K562 (cell line): ENCODE results near the gene NDUFA7. TPM values are rescaled to one million over a fixed set of nuclear protein-coding genes. Genes with fewer than 3 reads are reported as not detected.

ENCODE experiments used
- E2F3 ChIP-seq: fragments of 250-450 bp; sonication (Bioruptor Pico); IDR thresholded peaks from 2 replicates; pipeline ENCODE4 v1.4.0; 2020; ENCODE audit warnings: mild to moderate bottlenecking
- HDAC1 ChIP-seq, 2 experiments: fragments of 450-650 bp; IDR thresholded peaks; 2 replicates each; pipeline ENCODE4 v1.6.1; 2016 to 2017; ENCODE audit warnings: inconsistent platforms in 1 of 2, mild to moderate bottlenecking in 1 of 2, moderate library complexity in 1 of 2
- KLF1 ChIP-seq: fragments of 450-650 bp; IDR thresholded peaks from 2 replicates; pipeline ENCODE4 v1.6.1; 2016; ENCODE audit warnings: missing genetic modification characterization, missing compliant biosample characterization
- NELFE ChIP-seq: IDR thresholded peaks from 2 replicates; pipeline ENCODE4 v1.6.1; 2011; ENCODE audit warnings: mild to moderate bottlenecking; ENCODE audit not compliant: insufficient read depth, insufficient read length
- PHB ChIP-seq: fragments of 250-450 bp; sonication (Bioruptor Pico); IDR thresholded peaks from 2 replicates; pipeline ENCODE4 v1.5.0; 2021
- PHF20 ChIP-seq: fragments of 450-650 bp; IDR thresholded peaks from 2 replicates; pipeline ENCODE4 v1.6.1; 2018; ENCODE audit not compliant: partially characterized antibody
- PML ChIP-seq: IDR thresholded peaks from 2 replicates; pipeline ENCODE4 v1.6.1; 2012; ENCODE audit warnings: low read length, inconsistent platforms
- POLR3G ChIP-seq: IDR thresholded peaks from 2 replicates; pipeline ENCODE4 v1.6.1; 2011; ENCODE audit not compliant: insufficient read length, insufficient replicate concordance; ENCODE audit errors: extremely low read depth
- SAFB ChIP-seq: fragments of 200-400 bp; formaldehyde crosslinking; IDR thresholded peaks from 2 replicates; pipeline ENCODE4 v1.6.1; 2017; ENCODE audit warnings: low read depth, low read length, borderline replicate concordance
- SIN3B ChIP-seq: fragments of 450-650 bp; IDR thresholded peaks from 2 replicates; pipeline ENCODE4 v1.6.1; 2017; ENCODE audit warnings: low read depth, mild to moderate bottlenecking, moderate library complexity
- SMARCC2 ChIP-seq: fragments of 450-650 bp; IDR thresholded peaks from 2 replicates; pipeline ENCODE4 v1.6.1; 2017; ENCODE audit warnings: antibody characterized with exemption, moderate library complexity, mild to moderate bottlenecking, low read depth
- STAT5A ChIP-seq: IDR thresholded peaks from 2 replicates; pipeline ENCODE4 v1.6.1; 2012; ENCODE audit warnings: low read length, inconsistent platforms, borderline replicate concordance
- TAF15 ChIP-seq: fragments of 200-400 bp; formaldehyde crosslinking; IDR thresholded peaks from 2 replicates; pipeline ENCODE4 v1.6.1; 2017; ENCODE audit warnings: mild to moderate bottlenecking, low read depth, low read length, moderate library complexity
- TCF7 ChIP-seq: sonication (generic); IDR thresholded peaks from 2 replicates; pipeline ENCODE4 v1.6.1; 2016; ENCODE audit warnings: antibody characterized with exemption, borderline replicate concordance
- TEAD1 ChIP-seq, 2 experiments: fragments of 450-650 bp in 1 of 2; sonication (generic) in 1 of 2; formaldehyde crosslinking; IDR thresholded peaks; 2 replicates each; pipeline versions ENCODE4 v1.4.0 to v1.8.0; 2020 to 2022; ENCODE audit warnings: mild to moderate bottlenecking in 2 of 2, missing genetic modification reagents in 1 of 2
- THRAP3 ChIP-seq: fragments of 450-650 bp; IDR thresholded peaks from 2 replicates; pipeline ENCODE4 v1.6.1; 2016; ENCODE audit warnings: mild to moderate bottlenecking, inconsistent platforms, borderline replicate concordance
- ZFX ChIP-seq: sonication (generic); formaldehyde crosslinking; IDR thresholded peaks from 2 replicates; pipeline ENCODE4 v1.8.0; 2022; ENCODE audit warnings: mild to moderate bottlenecking, missing genetic modification reagents, moderate library complexity
- ZNF707 ChIP-seq: fragments of 250-450 bp; sonication (Bioruptor Pico); conservative IDR thresholded peaks from 2 replicates; pipeline ENCODE4 v1.8.0; 2022; ENCODE audit warnings: inconsistent platforms, mild to moderate bottlenecking, moderate library complexity
- polyA plus RNA-seq, 8 experiments: library from polyadenylated mRNA; depleted of rRNA in 4 of 8; stranded (reverse) in 5 of 8; unstranded in 3 of 8; fragments of >200 nt; fragmentation: Nextera tagmentation in 2 of 8; fragmentation: Illumina TruSeq in 1 of 8; extraction: Ambion mirVana in 2 of 8; extraction: Trizol in 1 of 8; gene quantifications; 2 replicates each; pipeline versions ENCODE4 v1.2.1 to v1.2.3, GENCODE V29; 2011 to 2014; ENCODE audit warnings: inconsistent platforms in 1 of 8, missing spikeins in 1 of 8
- total RNA-seq, 7 experiments: library from RNA; depleted of rRNA in 6 of 7; stranded (reverse); fragments of >200 nt in 6 of 7; fragmentation: Illumina TruSeq in 2 of 7; extraction: Trizol in 2 of 7; gene quantifications; 2 replicates each; pipeline versions ENCODE4 v1.2.1 to v1.2.3, GENCODE V29; 2011 to 2021; ENCODE audit warnings: low replicate concordance in 1 of 7
- TF ChIP-seq, protein P1 (sequence below): sonication (generic); formaldehyde crosslinking; IDR thresholded peaks from 2 replicates; pipeline ENCODE4 v1.8.0; 2022; ENCODE audit warnings: missing genetic modification reagents, mild to moderate bottlenecking, borderline replicate concordance
- TF ChIP-seq, protein P2 (sequence below): sonication (generic); formaldehyde crosslinking; IDR thresholded peaks from 2 replicates; pipeline ENCODE4 v1.8.0; 2022; ENCODE audit warnings: missing genetic modification reagents, mild to moderate bottlenecking, borderline replicate concordance
- TF ChIP-seq, protein P3 (sequence below), 2 experiments: fragments of 450-650 bp; IDR thresholded peaks; 2 replicates each; pipeline ENCODE4 v1.6.1; 2016
- TF ChIP-seq, protein P4 (sequence below): sonication (generic); formaldehyde crosslinking; IDR thresholded peaks from 2 replicates; pipeline ENCODE4 v1.8.0; 2023; ENCODE audit warnings: mild to moderate bottlenecking, missing genetic modification reagents

The NDUFA7 gene
- total and polyA plus RNA-seq, 9 of the 15 experiments (the other 6 are each of a cell fraction or from before 2014, with no cell fraction given) = 70.8 to 348 (median 142) TPM

DNA sequence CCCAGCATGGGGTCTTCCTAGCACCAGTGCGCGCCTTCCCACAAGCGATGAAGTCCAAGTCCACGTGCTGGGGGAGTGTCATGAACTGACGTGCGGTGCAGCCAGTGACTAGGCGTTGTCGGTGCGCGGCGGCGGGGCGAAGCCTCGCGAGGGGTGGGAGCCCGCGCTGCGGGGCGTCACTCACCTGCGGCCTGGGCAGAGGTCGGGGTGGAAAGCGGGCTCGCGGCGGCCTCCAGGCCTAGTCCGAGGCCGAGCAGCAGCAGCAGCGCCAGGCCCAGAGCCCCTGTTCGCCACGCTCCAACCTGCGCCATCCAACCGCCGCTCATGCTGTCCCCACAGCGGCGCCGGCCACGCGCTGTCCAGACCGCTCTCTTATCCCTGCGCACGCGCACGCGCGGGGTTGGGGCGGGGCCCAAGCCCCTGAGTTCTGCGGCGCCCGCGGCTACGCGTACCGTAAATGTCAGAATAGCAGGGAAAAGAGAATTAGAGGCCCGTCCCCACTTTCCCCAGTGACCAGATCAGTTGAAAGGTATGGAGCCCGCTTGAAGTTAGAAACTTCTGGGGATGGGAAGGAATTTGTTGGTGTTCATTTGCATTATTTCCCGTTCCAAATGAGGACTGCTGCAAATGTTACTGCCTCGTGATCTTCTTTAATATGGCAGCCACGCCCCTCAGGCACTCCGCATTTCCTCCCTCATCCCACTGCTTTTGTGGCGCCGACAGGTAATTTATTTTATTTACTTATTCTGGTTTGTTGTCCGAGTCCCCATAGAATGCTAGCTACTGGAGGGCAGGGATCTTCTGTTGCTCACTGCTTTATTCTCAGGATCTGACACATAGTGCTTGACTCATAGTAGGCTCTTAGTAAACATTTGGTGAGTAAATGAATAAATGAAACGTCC lies 13.0 kb downstream of the NDUFA7 start, which contains the start of gene CD320 (continued):
- TF ChIP-seq E2F3 (CRISPR knock-in tag) (peak; percentile 93), TEAD1 (CRISPR knock-in tag; IDR thresholded peaks at IDR 0.05) (peak in 1 of 2 experiments; percentile 25; a peak in 2 of 4 replicates), HDAC1 (IDR thresholded peaks at IDR 0.05) (peak in 1 of 2 experiments; percentile 96; a peak in 2 of 4 replicates), STAT5A (no peak), SMARCC2 (no peak), PHF20 (no peak), TCF7 (0 out of 2 replicates have a peak, but pooled peaks have one; percentile 33), SAFB (peak; percentile 66; the same call in 1 of the 2 replicates), ZFX (CRISPR knock-in tag) (peak; percentile 93), TAF15 (no peak), PML (no peak), PHB (CRISPR knock-in tag) (no peak), NELFE (no peak), THRAP3 (no peak), SIN3B (peak; percentile 67; the same call in 1 of the 2 replicates), POLR3G (no peak), ZNF707 (CRISPR knock-in tag) (no peak), KLF1 (tag) (peak; percentile 72; the same call in 1 of the 2 replicates)
- TF ChIP-seq, protein P1, sequence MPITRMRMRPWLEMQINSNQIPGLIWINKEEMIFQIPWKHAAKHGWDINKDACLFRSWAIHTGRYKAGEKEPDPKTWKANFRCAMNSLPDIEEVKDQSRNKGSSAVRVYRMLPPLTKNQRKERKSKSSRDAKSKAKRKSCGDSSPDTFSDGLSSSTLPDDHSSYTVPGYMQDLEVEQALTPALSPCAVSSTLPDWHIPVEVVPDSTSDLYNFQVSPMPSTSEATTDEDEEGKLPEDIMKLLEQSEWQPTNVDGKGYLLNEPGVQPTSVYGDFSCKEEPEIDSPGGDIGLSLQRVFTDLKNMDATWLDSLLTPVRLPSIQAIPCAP = no peak; the same call in 1 of the 2 replicates
- TF ChIP-seq, protein P2, sequence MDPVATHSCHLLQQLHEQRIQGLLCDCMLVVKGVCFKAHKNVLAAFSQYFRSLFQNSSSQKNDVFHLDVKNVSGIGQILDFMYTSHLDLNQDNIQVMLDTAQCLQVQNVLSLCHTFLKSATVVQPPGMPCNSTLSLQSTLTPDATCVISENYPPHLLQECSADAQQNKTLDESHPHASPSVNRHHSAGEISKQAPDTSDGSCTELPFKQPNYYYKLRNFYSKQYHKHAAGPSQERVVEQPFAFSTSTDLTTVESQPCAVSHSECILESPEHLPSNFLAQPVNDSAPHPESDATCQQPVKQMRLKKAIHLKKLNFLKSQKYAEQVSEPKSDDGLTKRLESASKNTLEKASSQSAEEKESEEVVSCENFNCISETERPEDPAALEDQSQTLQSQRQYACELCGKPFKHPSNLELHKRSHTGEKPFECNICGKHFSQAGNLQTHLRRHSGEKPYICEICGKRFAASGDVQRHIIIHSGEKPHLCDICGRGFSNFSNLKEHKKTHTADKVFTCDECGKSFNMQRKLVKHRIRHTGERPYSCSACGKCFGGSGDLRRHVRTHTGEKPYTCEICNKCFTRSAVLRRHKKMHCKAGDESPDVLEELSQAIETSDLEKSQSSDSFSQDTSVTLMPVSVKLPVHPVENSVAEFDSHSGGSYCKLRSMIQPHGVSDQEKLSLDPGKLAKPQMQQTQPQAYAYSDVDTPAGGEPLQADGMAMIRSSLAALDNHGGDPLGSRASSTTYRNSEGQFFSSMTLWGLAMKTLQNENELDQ (CRISPR knock-in tag) = no peak
- TF ChIP-seq, protein P3, sequence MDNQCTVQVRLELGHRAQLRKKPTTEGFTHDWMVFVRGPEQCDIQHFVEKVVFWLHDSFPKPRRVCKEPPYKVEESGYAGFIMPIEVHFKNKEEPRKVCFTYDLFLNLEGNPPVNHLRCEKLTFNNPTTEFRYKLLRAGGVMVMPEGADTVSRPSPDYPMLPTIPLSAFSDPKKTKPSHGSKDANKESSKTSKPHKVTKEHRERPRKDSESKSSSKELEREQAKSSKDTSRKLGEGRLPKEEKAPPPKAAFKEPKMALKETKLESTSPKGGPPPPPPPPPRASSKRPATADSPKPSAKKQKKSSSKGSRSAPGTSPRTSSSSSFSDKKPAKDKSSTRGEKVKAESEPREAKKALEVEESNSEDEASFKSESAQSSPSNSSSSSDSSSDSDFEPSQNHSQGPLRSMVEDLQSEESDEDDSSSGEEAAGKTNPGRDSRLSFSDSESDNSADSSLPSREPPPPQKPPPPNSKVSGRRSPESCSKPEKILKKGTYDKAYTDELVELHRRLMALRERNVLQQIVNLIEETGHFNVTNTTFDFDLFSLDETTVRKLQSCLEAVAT (IDR thresholded peaks at IDR 0.05) = no peak
- TF ChIP-seq, protein P4, sequence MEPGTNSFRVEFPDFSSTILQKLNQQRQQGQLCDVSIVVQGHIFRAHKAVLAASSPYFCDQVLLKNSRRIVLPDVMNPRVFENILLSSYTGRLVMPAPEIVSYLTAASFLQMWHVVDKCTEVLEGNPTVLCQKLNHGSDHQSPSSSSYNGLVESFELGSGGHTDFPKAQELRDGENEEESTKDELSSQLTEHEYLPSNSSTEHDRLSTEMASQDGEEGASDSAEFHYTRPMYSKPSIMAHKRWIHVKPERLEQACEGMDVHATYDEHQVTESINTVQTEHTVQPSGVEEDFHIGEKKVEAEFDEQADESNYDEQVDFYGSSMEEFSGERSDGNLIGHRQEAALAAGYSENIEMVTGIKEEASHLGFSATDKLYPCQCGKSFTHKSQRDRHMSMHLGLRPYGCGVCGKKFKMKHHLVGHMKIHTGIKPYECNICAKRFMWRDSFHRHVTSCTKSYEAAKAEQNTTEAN = no peak; the same call in 1 of the 2 replicates
